Ovary (tissue), 3 donors: ENCODE data around the gene VPS37B.
"Not testable (repeated sequence)": the region's sequence is repeated elsewhere in the genome, so short reads cannot be mapped to it uniquely, and the experiment has no call there.

Source experiments
- CTCF ChIP-seq, 3 donors: fragments of 450-650 bp in 2 of 3; fragments of 200-600 bp in 1 of 3; IDR thresholded peaks; one replicate each; pipeline versions ENCODE4 v1.5.1 to v1.8.0; 2016 to 2022; ENCODE audit warnings: antibody characterized with exemption in 3 of 3, mild to moderate bottlenecking in 1 of 3
- EP300 ChIP-seq: sonication (generic); formaldehyde crosslinking; IDR thresholded peaks from one replicate; pipeline ENCODE4 v1.6.1; 2017; ENCODE audit warnings: antibody characterized with exemption
- POLR2A ChIP-seq: fragments of 450-650 bp; IDR thresholded peaks from one replicate; pipeline ENCODE4 v1.6.1; 2017; ENCODE audit warnings: antibody characterized with exemption, mild to moderate bottlenecking, moderate library complexity
- donor health status: DM: no; HTN: no; CAD: no.

- not testable (repeated sequence) for TF ChIP-seq POLR2A; CTCF (IDR thresholded peaks at IDR 0.05); EP300
These were observed 3.2 kb downstream of the VPS37B start for GRCh38 chr12:122892724-122893123.
